ENCODE data around the gene UBTF. TPM values are rescaled to one million over a fixed set of nuclear protein-coding genes. Genes with fewer than 3 reads are reported as not detected.

UBTF gene
- total RNA-seq, 1 donor from 2014 or later: 25.1 TPM

- TF ChIP-seq CTCF (IDR thresholded peaks at IDR 0.05): no peak
- intact Hi-C loops (cut with DNase I): loop anchor here (1.0 kb wide), 4 partner anchors 10 to 124 kb away; partner anchors contain the start of gene SLC25A39
These were observed 19.7 kb downstream of the UBTF start, which contains the start of gene ATXN7L3 for GRCh38 chr17:44199553-44200477. TSS of gene ATXN7L3 (minus strand) at chr17:44199884. CDS start at chr17:44198070, 1,814 bp downstream.

GRCh38 chr17:44198721-44199552, 20.5 kb downstream of the UBTF start:
- TF ChIP-seq CTCF (IDR thresholded peaks at IDR 0.05): no peak
- peak overlapping the region; percentile 98 to 99 for H3K4me3 ChIP-seq
- H3K4me1 ChIP-seq: peaks cover 0 to 21% of the 10 kb centered on the region in 2 donors
- no peak for DNase-seq (ENCODE audit: low spot score in 2 of 2)
- peaks cover 29 to 36% of the 10 kb centered on the region in 2 donors for H3K36me3 ChIP-seq
- no peaks in the 10 kb centered on the region for H3K9me3 ChIP-seq
- no peaks in the 10 kb centered on the region for H3K27me3 ChIP-seq
- intact Hi-C loops (cut with DNase I): no loop called here
- peak overlapping the region; percentile 98 to 100 for H3K27ac ChIP-seq

More at GRCh38 chr17:44199553-44200477, 19.7 kb downstream of the UBTF start, which contains the start of gene ATXN7L3:
- Histone ChIP-seq H3K4me3 (peak within 1 kb of the TSS; percentile 98 to 99), H3K36me3 (peaks cover 20 to 27% of the 10 kb centered on the region in 2 donors), H3K4me1 (peaks cover 0 to 21% of the 10 kb centered on the region in 2 donors), H3K27me3 (no peaks in the 10 kb centered on the region), H3K27ac (peak within 1 kb of the TSS; percentile 98 to 100), H3K9me3 (no peaks in the 10 kb centered on the region)
- DNase-seq (ENCODE audit: low spot score in 2 of 2): peak; percentile 94 to 99

- intact Hi-C loops (cut with DNase I): no loop called here
- peak overlapping the region; percentile 98 to 100 for H3K27ac ChIP-seq
- no peak for TF ChIP-seq CTCF (IDR thresholded peaks at IDR 0.05)
- H3K27me3 ChIP-seq: no peaks in the 10 kb centered on the region
- DNase-seq (ENCODE audit: low spot score in 2 of 2): no peak
- peak overlapping the region; percentile 98 to 99 for H3K4me3 ChIP-seq
- H3K36me3 ChIP-seq: peaks cover 37 to 43% of the 10 kb centered on the region in 2 donors
- H3K4me1 ChIP-seq: peaks cover 0 to 23% of the 10 kb centered on the region in 2 donors
- H3K9me3 ChIP-seq: no peaks in the 10 kb centered on the region
These were observed 21.3 kb downstream of the UBTF start for GRCh38 chr17:44197980-44198720.

- Histone ChIP-seq H3K4me1 (peaks cover 0 to 23% of the 10 kb centered on the region in 2 donors), H3K27ac (peak overlapping the region; percentile 98 to 100), H3K36me3 (peaks cover 40 to 48% of the 10 kb centered on the region in 2 donors), H3K9me3 (no peaks in the 10 kb centered on the region), H3K4me3 (no peak overlapping the region), H3K27me3 (no peaks in the 10 kb centered on the region)
- no peak for TF ChIP-seq CTCF (IDR thresholded peaks at IDR 0.05)
- intact Hi-C loops (cut with DNase I): no loop called here
- no peak for DNase-seq (ENCODE audit: low spot score in 2 of 2)
These were observed 22.4 kb downstream of the UBTF start for GRCh38 chr17:44197107-44197506.
